ENCODE data around the gene PRDX5. TPM values are rescaled to one million over a fixed set of nuclear protein-coding genes. Genes with fewer than 3 reads are reported as not detected.

Gene PRDX5
- total and polyA plus RNA-seq, 10 of the 15 experiments (the other 5 are each of a cell fraction or from before 2014, with no cell fraction given) = 95.7 to 406 (median 240) TPM

- TF ChIP-seq HCFC1 (IDR thresholded peaks at IDR 0.05; ENCODE audit: low read length) (peak; percentile 94), SMC3 (IDR thresholded peaks at IDR 0.05; ENCODE audit: borderline replicate concordance, low read length) (no peak), POLR2AphosphoS2 (IDR thresholded peaks at IDR 0.05; ENCODE audit: low read depth, low read length) (peak; percentile 88), GATAD2B (conservative IDR thresholded peaks at IDR 0.05; ENCODE audit: low read depth) (peak; percentile 17), ATF3 (IDR thresholded peaks at IDR 0.05; ENCODE audit: borderline replicate concordance, extremely low read depth, low read depth, low read length) (no peak), SPI1 (IDR thresholded peaks at IDR 0.05; ENCODE audit: borderline replicate concordance, insufficient read depth, low read depth, low read length) (peak; percentile 48; the same call in 1 of the 2 replicates), CBFB (IDR thresholded peaks at IDR 0.05; ENCODE audit: low read depth) (peak; percentile 85; the same call in 1 of the 2 replicates), RELA (IDR thresholded peaks at IDR 0.05; ENCODE audit: borderline replicate concordance, partially characterized antibody) (peak; percentile 15), CEBPZ (IDR thresholded peaks at IDR 0.05; ENCODE audit: low read depth, low read length) (peak; percentile 33; the same call in 1 of the 2 replicates), FOXK2 (IDR thresholded peaks at IDR 0.05) (no peak), NFIC (IDR thresholded peaks at IDR 0.05; ENCODE audit: low read depth, low read length) (no peak), IRF5 (IDR thresholded peaks at IDR 0.05; ENCODE audit: borderline replicate concordance) (no peak), PML (IDR thresholded peaks at IDR 0.05; ENCODE audit: low read length) (peak; percentile 63; the same call in 1 of the 2 replicates), ZBTB40 (IDR thresholded peaks at IDR 0.05; ENCODE audit: borderline replicate concordance) (peak; percentile 99), TARDBP (IDR thresholded peaks at IDR 0.05; ENCODE audit: borderline replicate concordance) (peak; percentile 86), SUZ12 (IDR thresholded peaks at IDR 0.05; ENCODE audit: unreplicated experiment) (no peak), BCLAF1 (IDR thresholded peaks at IDR 0.05) (no peak)
Observed at GRCh38 chr11:64269540-64270220, 48.2 kb upstream of the PRDX5 start (continued).

Data from GM12878 (cell line).